Esophagus (tissue), 2 donors: ENCODE results near the gene HNRNPLL. TPM values are rescaled to one million over a fixed set of nuclear protein-coding genes. Genes with fewer than 3 reads are reported as not detected.

Experiments used
- H3K27ac ChIP-seq, 2 donors: one replicate each; pipeline ENCODE4 v1.5.1; 2013; ENCODE audit warnings: low read depth in 2 of 2, mild to moderate bottlenecking in 2 of 2, inconsistent platforms in 1 of 2, low read length in 1 of 2, moderate library complexity in 1 of 2
- H3K27me3 ChIP-seq, 2 donors: one replicate each; pipeline ENCODE4 v1.6.1; 2013; ENCODE audit warnings: low read length in 2 of 2, control low read depth in 1 of 2, mild to moderate bottlenecking in 1 of 2; ENCODE audit not compliant: insufficient read depth in 2 of 2, control insufficient read depth in 1 of 2
- H3K36me3 ChIP-seq, 2 donors: one replicate each; pipeline ENCODE4 v1.6.1; 2013; ENCODE audit warnings: low read length in 1 of 2; ENCODE audit not compliant: control insufficient read depth in 2 of 2, insufficient read depth in 2 of 2
- H3K4me1 ChIP-seq, 2 donors: one replicate each; pipeline ENCODE4 v1.6.1; 2013; ENCODE audit warnings: low read length in 1 of 2; ENCODE audit not compliant: control insufficient read depth in 2 of 2, insufficient read depth in 2 of 2
- H3K4me3 ChIP-seq, 2 donors: one replicate each; pipeline ENCODE4 v1.5.1; 2013; ENCODE audit warnings: low read length in 2 of 2, mild to moderate bottlenecking in 2 of 2, low read depth in 1 of 2, moderate library complexity in 1 of 2
- H3K9me3 ChIP-seq, 2 donors: one replicate each; pipeline ENCODE4 v1.6.1; 2013; ENCODE audit warnings: mild to moderate bottlenecking in 2 of 2, low read depth in 1 of 2, low read length in 1 of 2, moderate library complexity in 1 of 2; ENCODE audit not compliant: control insufficient read depth in 2 of 2, insufficient read depth in 1 of 2
- WGBS, 2 donors: extraction: QIAGEN DNeasy Blood & Tissue Kit; methylation state at CpG; one replicate each; pipeline ENCODE4 v1.1.7; 2013; 5-methylcytosine and 5-hydroxymethylcytosine counted together
- polyA plus RNA-seq, 2 donors: library from polyadenylated mRNA; stranded (reverse); fragments of 200-250 nt; gene quantifications; one replicate each; pipeline ENCODE4 v1.2.3, GENCODE V29; 2013
- donor health status: healthy with polysubstance abuse.
- donor health status: Bipolar disorder and iron deficiency.

HNRNPLL gene
- polyA plus RNA-seq, 2 donors: 5.4 to 9.6 TPM

- no peaks in the 10 kb centered on the region for H3K4me1 ChIP-seq
- H3K36me3 ChIP-seq: no peaks in the 10 kb centered on the region
- 35 to 49% methylated on average over 26 of the region's 26 CpGs for WGBS, 2 donors
- peak overlapping the region; percentile 86 to 95 for H3K27ac ChIP-seq
- no peaks in the 10 kb centered on the region for H3K27me3 ChIP-seq
- H3K9me3 ChIP-seq: no peaks in the 10 kb centered on the region
- H3K4me3 ChIP-seq: peak overlapping the region; percentile 7 to 28
These were observed 87.3 kb downstream of the HNRNPLL start for GRCh38 chr2:38515155-38516074.

- Histone ChIP-seq H3K4me3 (no peak overlapping the region), H3K9me3 (no peaks in the 10 kb centered on the region), H3K36me3 (no peaks in the 10 kb centered on the region), H3K4me1 (no peaks in the 10 kb centered on the region), H3K27ac (peak overlapping the region; percentile 70 to 77), H3K27me3 (no peaks in the 10 kb centered on the region)
- WGBS, 2 donors: 64 to 71% methylated on average over 3 of the region's 3 CpGs
These were observed 88.0 kb downstream of the HNRNPLL start for GRCh38 chr2:38514603-38515154.

GRCh38 chr2:38512211-38512610 is 90.5 kb downstream of the HNRNPLL start:
- no peaks in the 10 kb centered on the region for H3K9me3 ChIP-seq
- WGBS, 2 donors: 62 to 79% methylated on average over 3 of the region's 3 CpGs
- peaks cover 3 to 5% of the 10 kb centered on the region in 2 donors for H3K4me1 ChIP-seq
- H3K27me3 ChIP-seq: no peaks in the 10 kb centered on the region
- no peaks in the 10 kb centered on the region for H3K36me3 ChIP-seq
- H3K4me3 ChIP-seq: no peak overlapping the region
- no peak overlapping the region for H3K27ac ChIP-seq

Other genes starting within 250 kb of the HNRNPLL start
- 10 to 100 TPM; 27.9 to 41.7 TPM for gene ATL2, start 225.7 kb downstream of the HNRNPLL start, polyA plus RNA-seq
- 1 to 10 TPM; 2.6 to 3.4 TPM for gene GALM, start 63.2 kb upstream of the HNRNPLL start, polyA plus RNA-seq
- gene SRSF7, start 148.4 kb upstream of the HNRNPLL start, polyA plus RNA-seq: 100 to 1,000 TPM; 102 to 136 TPM
- 10 to 100 TPM in 1 of 2 donors, 1 to 10 TPM in 1; 6.6 to 12.8 TPM for gene GEMIN6, start 175.3 kb upstream of the HNRNPLL start, polyA plus RNA-seq